Measurements from ENCODE around the gene PCNP. TPM values are rescaled to one million over a fixed set of nuclear protein-coding genes. Genes with fewer than 3 reads are reported as not detected.

PCNP gene
- total and polyA plus RNA-seq, 9 of the 15 experiments (the other 6 are each of a cell fraction or from before 2014, with no cell fraction given), result 54.3 to 170 (median 150) TPM

DNA sequence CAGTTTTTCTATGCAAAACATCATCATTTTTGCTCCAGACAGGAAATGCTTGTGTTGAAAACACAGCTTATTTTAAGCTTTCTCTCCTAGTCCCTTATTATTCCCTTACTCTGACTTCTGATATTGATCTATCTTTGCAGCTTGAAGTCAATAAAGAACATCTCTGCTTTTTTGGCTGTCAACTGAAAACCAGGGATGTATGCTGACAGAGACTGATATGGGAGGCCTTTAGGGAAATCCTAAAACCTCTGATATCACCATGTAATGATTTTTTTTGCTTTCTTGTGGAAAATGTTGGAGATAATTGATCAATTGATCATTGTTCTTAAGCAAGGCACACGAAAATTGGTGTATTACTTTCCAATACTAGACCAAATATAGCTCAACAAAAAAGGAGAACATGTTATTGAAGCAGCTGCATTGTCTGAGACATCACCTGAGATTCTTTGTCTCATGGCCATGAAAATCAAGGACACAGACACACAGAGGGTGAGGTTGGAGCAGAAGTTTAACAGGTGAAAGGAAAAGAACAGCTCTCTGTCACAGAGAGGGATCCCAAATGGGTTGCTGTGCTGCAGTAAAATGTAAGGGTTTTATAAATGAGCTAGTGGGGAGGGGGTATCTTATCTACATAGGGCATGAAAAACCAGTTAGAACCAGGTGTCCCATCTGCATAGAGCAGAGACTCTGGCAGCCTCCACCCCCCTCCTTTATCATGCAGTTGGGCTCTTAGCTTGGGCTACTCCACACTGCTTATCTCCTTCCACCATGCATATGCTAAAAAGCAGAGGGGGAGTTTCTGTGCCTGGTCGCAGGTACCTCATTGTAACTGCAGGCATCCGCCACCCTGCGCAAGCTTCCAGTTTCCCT, 43.9 kb upstream of the PCNP start (continued):
- TF ChIP-seq BCLAF1 (IDR thresholded peaks at IDR 0.05; ENCODE audit: borderline replicate concordance in 1 of 2, control insufficient read depth in 1 of 2, low read depth in 2 of 2, low read length in 1 of 2) (no peak), SUPT5H (IDR thresholded peaks at IDR 0.05) (no peak), CBFA2T2 (conservative IDR thresholded peaks at IDR 0.05) (peak; percentile 99), NELFE (IDR thresholded peaks at IDR 0.05; ENCODE audit: insufficient read depth, insufficient read length) (no peak), NRF1 (conservative IDR thresholded peaks at IDR 0.05 in 1 of 2, IDR thresholded peaks at IDR 0.05 in 1 of 2) (peak; percentile 82 to 86), KLF10 (CRISPR knock-in tag; IDR thresholded peaks at IDR 0.05) (no peak), MIER1 (IDR thresholded peaks at IDR 0.05; ENCODE audit: low read depth) (no peak), ATF7 (IDR thresholded peaks at IDR 0.05) (peak; percentile 76), HOMEZ (CRISPR knock-in tag; IDR thresholded peaks at IDR 0.05) (no peak), FOXP1 (CRISPR knock-in tag; IDR thresholded peaks at IDR 0.05) (no peak), SMAD1 (IDR thresholded peaks at IDR 0.05; ENCODE audit: low read depth, low read length, partially characterized antibody) (peak; percentile 73), MITF (IDR thresholded peaks at IDR 0.05) (0 out of 2 replicates have a peak, but pooled peaks have one; percentile 22), BMI1 (IDR thresholded peaks at IDR 0.05; ENCODE audit: low read length) (no peak), ZNF79 (CRISPR knock-in tag; IDR thresholded peaks at IDR 0.05; ENCODE audit: low read depth) (no peak)
- TF ChIP-seq, protein P1, sequence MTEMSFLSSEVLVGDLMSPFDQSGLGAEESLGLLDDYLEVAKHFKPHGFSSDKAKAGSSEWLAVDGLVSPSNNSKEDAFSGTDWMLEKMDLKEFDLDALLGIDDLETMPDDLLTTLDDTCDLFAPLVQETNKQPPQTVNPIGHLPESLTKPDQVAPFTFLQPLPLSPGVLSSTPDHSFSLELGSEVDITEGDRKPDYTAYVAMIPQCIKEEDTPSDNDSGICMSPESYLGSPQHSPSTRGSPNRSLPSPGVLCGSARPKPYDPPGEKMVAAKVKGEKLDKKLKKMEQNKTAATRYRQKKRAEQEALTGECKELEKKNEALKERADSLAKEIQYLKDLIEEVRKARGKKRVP (CRISPR knock-in tag; IDR thresholded peaks at IDR 0.05), result no peak
- TF ChIP-seq, protein P2, sequence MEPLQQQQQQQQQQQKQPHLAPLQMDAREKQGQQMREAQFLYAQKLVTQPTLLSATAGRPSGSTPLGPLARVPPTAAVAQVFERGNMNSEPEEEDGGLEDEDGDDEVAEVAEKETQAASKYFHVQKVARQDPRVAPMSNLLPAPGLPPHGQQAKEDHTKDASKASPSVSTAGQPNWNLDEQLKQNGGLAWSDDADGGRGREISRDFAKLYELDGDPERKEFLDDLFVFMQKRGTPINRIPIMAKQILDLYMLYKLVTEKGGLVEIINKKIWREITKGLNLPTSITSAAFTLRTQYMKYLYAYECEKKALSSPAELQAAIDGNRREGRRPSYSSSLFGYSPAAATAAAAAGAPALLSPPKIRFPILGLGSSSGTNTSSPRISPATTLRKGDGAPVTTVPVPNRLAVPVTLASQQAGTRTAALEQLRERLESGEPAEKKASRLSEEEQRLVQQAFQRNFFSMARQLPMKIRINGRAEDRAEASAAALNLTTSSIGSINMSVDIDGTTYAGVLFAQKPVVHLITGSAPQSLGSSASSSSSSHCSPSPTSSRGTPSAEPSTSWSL (CRISPR knock-in tag; IDR thresholded peaks at IDR 0.05; ENCODE audit: borderline replicate concordance), result no peak

Measured in K562 (cell line).